ENCODE results near the gene HCFC2.
A peak's percentile ranks its signal among the peaks of the same experiment; 100 is the strongest.

The HCFC2 gene

GRCh38 chr12:104064842-104065427 lies 604 bp downstream of the HCFC2 start:
- TF ChIP-seq CTCF (conservative IDR thresholded peaks at IDR 0.05; ENCODE audit: low read depth): no peak
- ChIA-PET CTCF (interaction anchor here (1.0 to 1.1 kb wide), 2 partner anchors 40 to 117 kb away, joined by 3 to 4 read pairs; no protein-coding TSS in a partner anchor), POLR2A (ENCODE audit: low non-redundant PET) (no interaction called here)
- peak; percentile 20 for DNase-seq (ENCODE audit: low spot score)
- peak overlapping the region; percentile 93 for H3K27ac ChIP-seq

DNA sequence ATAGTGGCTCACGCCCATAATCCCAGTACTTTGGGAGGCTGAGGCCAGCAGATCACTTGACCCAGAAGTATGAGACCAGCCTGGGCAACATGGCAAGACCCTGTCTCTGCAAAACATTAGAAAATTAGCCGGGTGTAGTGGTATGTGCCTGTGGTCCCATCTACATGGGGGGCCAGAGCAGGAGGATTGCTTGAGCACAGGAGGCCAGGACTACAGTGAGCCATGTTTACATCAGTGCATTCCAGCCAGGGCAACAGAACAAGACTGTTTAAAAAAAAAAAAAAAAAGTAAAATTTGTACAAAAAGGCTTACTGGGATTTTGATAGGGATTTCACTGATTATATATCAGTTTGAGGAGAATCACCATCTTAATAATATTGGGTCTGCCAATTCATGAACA lies 7.8 kb downstream of the HCFC2 start:
- no peak overlapping the region for H3K27ac ChIP-seq
- DNase-seq (ENCODE audit: low spot score): no peak
- CTCF ChIA-PET: no interaction called here
- POLR2A ChIA-PET (ENCODE audit: low non-redundant PET): no interaction called here
- no peak for TF ChIP-seq CTCF (conservative IDR thresholded peaks at IDR 0.05; ENCODE audit: low read depth)

- no peak for TF ChIP-seq CTCF (conservative IDR thresholded peaks at IDR 0.05; ENCODE audit: low read depth)
- H3K27ac ChIP-seq: no peak overlapping the region
- no peak for DNase-seq (ENCODE audit: low spot score)
- POLR2A ChIA-PET (ENCODE audit: low non-redundant PET): no interaction called here
- CTCF ChIA-PET: no interaction called here
These were observed 9.4 kb downstream of the HCFC2 start for GRCh38 chr12:104073699-104074098.

GRCh38 chr12:104079024-104079423 lies 14.7 kb downstream of the HCFC2 start:
- ChIA-PET CTCF (no interaction called here), POLR2A (ENCODE audit: low non-redundant PET) (no interaction called here)
- DNase-seq (ENCODE audit: low spot score): no peak
- H3K27ac ChIP-seq: no peak overlapping the region
- no peak for TF ChIP-seq CTCF (conservative IDR thresholded peaks at IDR 0.05; ENCODE audit: low read depth)

GRCh38 chr12:104080764-104081163 lies 16.4 kb downstream of the HCFC2 start:
- CTCF ChIA-PET: no interaction called here
- no peak for TF ChIP-seq CTCF (conservative IDR thresholded peaks at IDR 0.05; ENCODE audit: low read depth)
- POLR2A ChIA-PET (ENCODE audit: low non-redundant PET): no interaction called here
- H3K27ac ChIP-seq: no peak overlapping the region
- DNase-seq (ENCODE audit: low spot score): no peak

- POLR2A ChIA-PET (ENCODE audit: low non-redundant PET): no interaction called here
- H3K27ac ChIP-seq: no peak overlapping the region
These were observed 19.6 kb downstream of the HCFC2 start for GRCh38 chr12:104083769-104084475.

More at GRCh38 chr12:104083769-104084475, 19.6 kb downstream of the HCFC2 start:
- no peak for DNase-seq (ENCODE audit: low spot score)
- TF ChIP-seq CTCF (conservative IDR thresholded peaks at IDR 0.05; ENCODE audit: low read depth): no peak
- CTCF ChIA-PET: interaction anchor here (0.6 kb wide), 1 partner anchor 25 kb away, joined by 3 read pairs; no protein-coding TSS in a partner anchor
